NT2/D1 (cell line): Measurements from ENCODE around the gene RNF126.

ENCODE experiments used
- DNase-seq: peaks from one replicate; pipeline ENCODE4 v3.0.0-alpha.2; 2011; ENCODE audit warnings: low read depth, low spot score
- H3K27me3 ChIP-seq: 2 replicates; pipeline ENCODE4 v1.6.0; 2011; ENCODE audit warnings: mild to moderate bottlenecking; ENCODE audit not compliant: insufficient read length, insufficient read depth
- H3K36me3 ChIP-seq: 2 replicates; pipeline ENCODE4 v1.6.1; 2011; ENCODE audit warnings: mild to moderate bottlenecking, low read length, mixed read lengths; ENCODE audit not compliant: insufficient read depth, insufficient read length
- H3K4me1 ChIP-seq: 2 replicates; pipeline ENCODE4 v1.5.1; 2011; ENCODE audit not compliant: insufficient read depth, insufficient read length
- H3K4me3 ChIP-seq: 2 replicates; pipeline ENCODE4 v1.5.1; 2011; ENCODE audit warnings: low read depth; ENCODE audit not compliant: insufficient read length
- H3K9ac ChIP-seq: 2 replicates; pipeline ENCODE4 v1.6.0; 2011; ENCODE audit warnings: low read depth; ENCODE audit not compliant: insufficient read length
- H3K9me3 ChIP-seq: 2 replicates; pipeline ENCODE4 v1.5.1; 2011; ENCODE audit warnings: mild to moderate bottlenecking, low read length; ENCODE audit not compliant: insufficient read depth
- SUZ12 ChIP-seq: IDR thresholded peaks from 2 replicates; pipeline ENCODE4 v1.6.1; 2011; ENCODE audit not compliant: insufficient read length, insufficient read depth; ENCODE audit errors: extremely low read depth
- YY1 ChIP-seq: IDR thresholded peaks from 2 replicates; pipeline ENCODE4 v1.6.1; 2011; ENCODE audit not compliant: insufficient read length, insufficient read depth
- ZNF274 ChIP-seq: IDR thresholded peaks from 2 replicates; pipeline ENCODE4 v1.6.1; 2011; ENCODE audit warnings: mild to moderate bottlenecking, low read depth, low read length

Gene RNF126

GRCh38 chr19:651114-651818, 11.7 kb downstream of the RNF126 start:
- Histone ChIP-seq H3K9me3 (no peaks in the 10 kb centered on the region), H3K9ac (no peak overlapping the region), H3K4me3 (no peak overlapping the region), H3K27me3 (no peaks in the 10 kb centered on the region), H3K36me3 (peaks cover 90% of the 10 kb centered on the region), H3K4me1 (peaks cover 16% of the 10 kb centered on the region)
- TF ChIP-seq ZNF274 (no peak), SUZ12 (no peak), YY1 (no peak)
- no peak for DNase-seq

- Histone ChIP-seq H3K36me3 (peaks cover 90% of the 10 kb centered on the region), H3K4me3 (no peak overlapping the region), H3K9ac (no peak overlapping the region), H3K4me1 (peaks cover 15% of the 10 kb centered on the region), H3K27me3 (no peaks in the 10 kb centered on the region), H3K9me3 (no peaks in the 10 kb centered on the region)
- TF ChIP-seq SUZ12 (no peak), YY1 (no peak), ZNF274 (no peak)
- DNase-seq, result no peak
Measured at GRCh38 chr19:650121-650520, 12.9 kb downstream of the RNF126 start.

GRCh38 chr19:648904-649801, 13.9 kb downstream of the RNF126 start:
- Histone ChIP-seq H3K4me3 (no peak overlapping the region), H3K36me3 (peaks cover 91% of the 10 kb centered on the region), H3K4me1 (peaks cover 11% of the 10 kb centered on the region), H3K9me3 (no peaks in the 10 kb centered on the region), H3K9ac (no peak overlapping the region), H3K27me3 (no peaks in the 10 kb centered on the region)
- DNase-seq, result no peak
- TF ChIP-seq SUZ12 (no peak), ZNF274 (no peak), YY1 (no peak)

- Histone ChIP-seq H3K9me3 (no peaks in the 10 kb centered on the region), H3K4me3 (no peak overlapping the region), H3K36me3 (peaks cover 86% of the 10 kb centered on the region), H3K9ac (no peak overlapping the region), H3K27me3 (no peaks in the 10 kb centered on the region), H3K4me1 (peaks cover 3% of the 10 kb centered on the region)
- DNase-seq, result no peak
- no peak for TF ChIP-seq SUZ12
- no peak for TF ChIP-seq ZNF274
- TF ChIP-seq YY1, result no peak
Measured at GRCh38 chr19:648305-648704, 14.7 kb downstream of the RNF126 start.

GRCh38 chr19:647566-648284, 15.3 kb downstream of the RNF126 start:
- H3K27me3 ChIP-seq, result no peaks in the 10 kb centered on the region
- no peak overlapping the region for H3K4me3 ChIP-seq
- H3K4me1 ChIP-seq, result peaks cover 2% of the 10 kb centered on the region
- peaks cover 84% of the 10 kb centered on the region for H3K36me3 ChIP-seq
- H3K9me3 ChIP-seq, result no peaks in the 10 kb centered on the region
- no peak for DNase-seq
- H3K9ac ChIP-seq, result no peak overlapping the region
- TF ChIP-seq SUZ12, result no peak
- no peak for TF ChIP-seq ZNF274
- TF ChIP-seq YY1, result no peak

- no peak for DNase-seq
- H3K9me3 ChIP-seq, result no peaks in the 10 kb centered on the region
- peaks cover 79% of the 10 kb centered on the region for H3K36me3 ChIP-seq
- no peaks in the 10 kb centered on the region for H3K27me3 ChIP-seq
- no peak overlapping the region for H3K4me3 ChIP-seq
- no peak overlapping the region for H3K9ac ChIP-seq
- H3K4me1 ChIP-seq, result peaks cover 2% of the 10 kb centered on the region
- TF ChIP-seq YY1 (no peak), ZNF274 (no peak), SUZ12 (no peak)
Measured at GRCh38 chr19:646779-647565, 16.0 kb downstream of the RNF126 start.
